Stomach (tissue), 4 donors: ENCODE measurements around the gene RNF130.

ENCODE experiments used
- CTCF ChIP-seq, 7 experiments: fragments of 450-650 bp in 4 of 7; fragments of 200-600 bp in 3 of 7; sonication (generic) in 3 of 7; IDR thresholded peaks; one replicate each; pipeline ENCODE4 v1.5.1; 2016 to 2019; ENCODE audit warnings: antibody characterized with exemption in 7 of 7, control low read depth in 2 of 7, mild to moderate bottlenecking in 1 of 7
- EP300 ChIP-seq: sonication (generic); formaldehyde crosslinking; IDR thresholded peaks from one replicate; pipeline ENCODE4 v1.6.1; 2017; ENCODE audit warnings: antibody characterized with exemption
- POLR2A ChIP-seq, 4 donors: fragments of 450-650 bp; IDR thresholded peaks; one replicate each; pipeline ENCODE4 v1.6.1; 2016; ENCODE audit warnings: antibody characterized with exemption in 4 of 4, control low read depth in 2 of 4, mild to moderate bottlenecking in 1 of 4, moderate library complexity in 1 of 4
- POLR2AphosphoS5 ChIP-seq, 3 donors: sonication (generic); formaldehyde crosslinking; IDR thresholded peaks; one replicate each; pipeline ENCODE4 v1.6.1; 2016; ENCODE audit warnings: antibody characterized with exemption in 3 of 3

GRCh38 chr5:180054226-180054625 is 17.3 kb downstream of the RNF130 start:
- no peak for TF ChIP-seq CTCF (IDR thresholded peaks at IDR 0.05)
- TF ChIP-seq EP300 = no peak
- TF ChIP-seq POLR2AphosphoS5 (IDR thresholded peaks at IDR 0.05) = no peak
- no peak for TF ChIP-seq POLR2A (IDR thresholded peaks at IDR 0.05)
